Thymus (tissue), 11 donors: ENCODE results near the gene SORCS1. TPM values are rescaled to one million over a fixed set of nuclear protein-coding genes. Genes with fewer than 3 reads are reported as not detected.

ENCODE experiments used
- DNase-seq, 9 donors: peaks; one replicate each; pipeline ENCODE4 v3.0.0-alpha.2; 2013; ENCODE audit warnings: low spot score in 9 of 9, low read depth in 6 of 9, missing footprints in 1 of 9
- H3K27ac ChIP-seq, 2 donors: one replicate each; pipeline ENCODE4 v1.5.1; 2013; ENCODE audit warnings: control low read depth in 1 of 2, low read depth in 1 of 2, low read length in 1 of 2, mild to moderate bottlenecking in 1 of 2, moderate library complexity in 1 of 2
- H3K27me3 ChIP-seq, 2 donors: one replicate each; pipeline ENCODE4 v1.5.1; 2013; ENCODE audit warnings: low read length in 1 of 2; ENCODE audit not compliant: control insufficient read depth in 2 of 2, insufficient read depth in 1 of 2
- H3K36me3 ChIP-seq, 2 donors: one replicate each; pipeline ENCODE4 v1.5.1; 2013; ENCODE audit warnings: low read length in 1 of 2, mild to moderate bottlenecking in 1 of 2, moderate library complexity in 1 of 2; ENCODE audit not compliant: control insufficient read depth in 2 of 2, insufficient read depth in 2 of 2
- H3K4me1 ChIP-seq, 2 donors: one replicate each; pipeline ENCODE4 v1.5.1; 2013; ENCODE audit warnings: low read length in 2 of 2; ENCODE audit not compliant: control insufficient read depth in 2 of 2, insufficient read depth in 2 of 2
- H3K4me3 ChIP-seq, 2 donors: one replicate each; pipeline ENCODE4 v1.5.1; 2013; ENCODE audit warnings: low read length in 2 of 2, control low read depth in 1 of 2, mild to moderate bottlenecking in 1 of 2
- H3K9me3 ChIP-seq, 2 donors: one replicate each; pipeline ENCODE4 v1.5.1; 2013; ENCODE audit warnings: low read length in 1 of 2, mild to moderate bottlenecking in 1 of 2; ENCODE audit not compliant: control insufficient read depth in 2 of 2, insufficient read depth in 1 of 2
- WGBS: extraction: QIAGEN DNeasy Blood & Tissue Kit; methylation state at CpG from one replicate; pipeline ENCODE4 v1.1.7; 2013; 5-methylcytosine and 5-hydroxymethylcytosine counted together
- polyA plus RNA-seq: library from polyadenylated mRNA; stranded (reverse); fragments of 200-250 nt; gene quantifications from one replicate; pipeline ENCODE4 v1.2.3, GENCODE V29; 2013
- total RNA-seq: library from RNA; stranded (reverse); fragments of 120-200 nt; gene quantifications from one replicate; pipeline ENCODE4 v1.2.4, GENCODE V29; 2013
- donor health status: healthy.

SORCS1 gene
- total and polyA plus RNA-seq, 2 donors: 1.1 to 3.6 TPM

DNA sequence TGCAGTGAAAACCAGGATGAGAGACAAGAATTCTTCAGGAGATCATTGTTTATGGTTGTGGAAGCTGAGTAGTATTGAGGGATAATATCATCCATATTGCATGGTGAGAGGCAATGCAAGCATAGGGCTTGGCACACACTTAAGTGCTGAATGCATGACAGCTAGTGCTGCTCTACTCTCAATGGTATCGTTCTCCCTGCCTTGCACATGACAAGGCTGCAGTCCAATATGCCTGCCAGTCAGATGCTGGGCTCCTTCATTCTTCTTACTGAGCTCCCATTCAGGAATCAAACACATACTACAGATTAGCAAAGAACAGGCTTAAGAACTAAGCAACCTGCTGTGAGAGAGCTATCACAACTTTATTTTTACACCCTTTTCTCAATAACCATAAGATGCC is 72.2 kb downstream of the SORCS1 start:
- Histone ChIP-seq H3K27me3 (no peaks in the 10 kb centered on the region), H3K4me3 (no peak overlapping the region), H3K27ac (no peak overlapping the region), H3K9me3 (no peaks in the 10 kb centered on the region), H3K36me3 (no peaks in the 10 kb centered on the region), H3K4me1 (no peaks in the 10 kb centered on the region)
- DNase-seq: no peak
- WGBS: 78% methylated on average over 1 of the region's 1 CpG

DNA sequence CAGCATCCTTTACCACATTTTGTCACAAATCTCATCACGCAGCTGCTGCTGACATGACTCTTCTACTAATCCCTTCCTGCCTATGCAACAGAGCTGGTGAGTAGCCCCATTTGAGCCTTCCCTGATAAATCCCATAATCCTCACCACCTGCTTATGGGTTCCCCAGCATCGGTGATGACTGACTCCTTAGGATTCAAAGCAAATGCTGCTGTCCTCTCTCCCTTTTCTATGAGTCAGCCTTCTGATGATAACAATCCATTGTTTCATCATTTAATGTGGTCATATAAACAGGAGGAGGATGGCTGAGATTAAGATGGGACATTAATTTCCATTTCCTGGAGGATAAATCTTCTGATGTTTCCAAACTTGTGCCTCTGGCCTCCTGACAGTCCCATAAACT is 73.4 kb downstream of the SORCS1 start:
- Histone ChIP-seq H3K36me3 (no peaks in the 10 kb centered on the region), H3K27ac (no peak overlapping the region), H3K9me3 (no peaks in the 10 kb centered on the region), H3K27me3 (no peaks in the 10 kb centered on the region), H3K4me3 (no peak overlapping the region), H3K4me1 (no peaks in the 10 kb centered on the region)
- no peak for DNase-seq
- WGBS: 96% methylated on average over 2 of the region's 2 CpGs

DNA sequence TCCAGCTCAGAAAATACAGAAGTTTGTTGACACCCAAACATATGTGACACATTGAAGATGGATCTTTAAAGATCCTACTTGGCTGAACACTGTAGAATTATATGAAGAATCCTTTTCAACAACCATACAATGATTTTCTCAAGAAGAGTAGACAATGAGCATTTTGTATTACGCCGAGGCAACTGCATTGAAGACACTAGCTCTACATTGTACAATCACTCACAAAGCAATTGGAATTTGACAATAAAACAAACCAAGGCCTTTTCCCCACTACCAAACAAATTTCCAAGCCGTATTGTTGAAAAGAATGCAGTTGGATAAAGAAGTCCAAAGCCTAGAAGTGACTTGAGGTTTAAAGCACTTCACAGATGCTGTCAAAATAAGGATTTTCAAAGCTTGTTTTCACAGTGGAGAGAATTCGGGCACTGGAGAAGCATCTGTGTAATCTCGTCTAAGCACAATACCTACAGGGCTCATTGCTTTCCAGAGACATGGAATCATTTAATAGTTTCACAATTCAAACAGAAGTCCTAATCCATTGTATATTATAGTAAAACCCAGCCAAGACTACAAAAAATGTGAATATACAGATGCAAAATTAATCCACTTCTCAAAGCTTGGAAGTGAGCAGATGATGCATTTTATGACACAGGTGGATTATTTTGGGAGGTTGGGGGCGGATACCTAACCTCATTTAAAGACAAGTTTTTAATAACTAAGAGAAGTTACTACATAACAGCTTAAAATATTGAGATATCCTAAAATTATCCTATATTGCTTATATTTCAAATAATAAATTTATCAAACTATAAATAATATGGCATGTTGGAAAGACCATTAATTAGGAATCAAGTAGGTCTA is 78.6 kb downstream of the SORCS1 start:
- no peak overlapping the region for H3K4me3 ChIP-seq
- H3K4me1 ChIP-seq: no peaks in the 10 kb centered on the region
- no peaks in the 10 kb centered on the region for H3K27me3 ChIP-seq
- no peaks in the 10 kb centered on the region for H3K36me3 ChIP-seq
- no peak for DNase-seq
- WGBS: 91% methylated on average over 6 of the region's 6 CpGs
- H3K9me3 ChIP-seq: no peaks in the 10 kb centered on the region
- H3K27ac ChIP-seq: no peak overlapping the region

DNA sequence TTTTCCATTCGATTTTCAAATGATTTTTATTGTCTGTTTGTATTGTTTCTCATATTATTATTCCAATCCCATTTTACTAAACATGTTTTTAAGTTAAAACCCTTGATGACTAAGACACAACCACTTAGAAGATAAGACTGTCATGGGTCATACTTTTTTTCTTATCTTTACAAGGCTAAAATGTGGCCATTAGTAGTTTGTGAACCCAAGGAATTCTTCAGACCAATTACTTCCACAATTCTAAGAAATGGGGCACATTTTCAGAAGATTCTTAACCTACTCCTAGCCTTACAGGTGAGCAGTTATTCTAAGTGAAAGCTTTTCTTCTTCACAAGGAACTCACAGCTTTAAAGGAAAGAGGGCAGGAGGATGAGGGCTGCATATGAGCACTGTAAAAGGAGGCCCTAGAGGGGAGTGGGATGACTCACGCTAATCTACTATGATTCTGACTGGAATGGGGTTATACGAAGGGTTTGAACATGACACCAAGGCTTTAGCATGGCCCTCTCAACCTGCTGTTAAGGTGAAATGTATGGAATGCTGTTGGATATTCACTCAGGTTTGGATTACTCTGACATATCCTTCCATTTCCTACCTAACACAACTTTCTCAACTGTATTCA is 81.0 kb downstream of the SORCS1 start:
- Histone ChIP-seq H3K36me3 (no peaks in the 10 kb centered on the region), H3K4me1 (no peaks in the 10 kb centered on the region), H3K9me3 (no peaks in the 10 kb centered on the region), H3K27ac (no peak overlapping the region), H3K27me3 (no peaks in the 10 kb centered on the region), H3K4me3 (no peak overlapping the region)
- WGBS: 80% methylated on average over 3 of the region's 3 CpGs
- DNase-seq: no peak

DNA sequence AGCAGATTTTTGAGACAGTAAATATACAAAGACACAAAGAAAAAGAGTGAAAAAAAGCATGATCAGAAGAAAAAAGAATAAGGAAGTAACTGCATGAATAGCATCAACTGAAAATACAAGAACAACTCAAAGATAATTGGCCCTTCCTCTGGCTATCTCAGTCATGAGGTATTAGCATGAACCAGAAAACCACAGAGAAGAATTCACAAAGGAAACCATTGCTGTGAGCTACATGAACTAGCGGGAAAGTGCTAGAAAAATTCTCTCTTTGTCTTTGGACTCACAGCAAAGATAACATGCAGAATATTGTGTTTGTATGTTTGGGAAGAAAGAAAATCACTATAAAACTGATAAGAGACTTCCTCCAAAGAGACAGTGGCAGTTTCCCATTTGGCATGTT is 82.9 kb downstream of the SORCS1 start:
- no peak for DNase-seq
- no peaks in the 10 kb centered on the region for H3K9me3 ChIP-seq
- H3K27ac ChIP-seq: no peak overlapping the region
- WGBS: 65% methylated on average over 1 of the region's 1 CpG
- H3K4me3 ChIP-seq: no peak overlapping the region
- no peaks in the 10 kb centered on the region for H3K36me3 ChIP-seq
- no peaks in the 10 kb centered on the region for H3K4me1 ChIP-seq
- no peaks in the 10 kb centered on the region for H3K27me3 ChIP-seq

DNA sequence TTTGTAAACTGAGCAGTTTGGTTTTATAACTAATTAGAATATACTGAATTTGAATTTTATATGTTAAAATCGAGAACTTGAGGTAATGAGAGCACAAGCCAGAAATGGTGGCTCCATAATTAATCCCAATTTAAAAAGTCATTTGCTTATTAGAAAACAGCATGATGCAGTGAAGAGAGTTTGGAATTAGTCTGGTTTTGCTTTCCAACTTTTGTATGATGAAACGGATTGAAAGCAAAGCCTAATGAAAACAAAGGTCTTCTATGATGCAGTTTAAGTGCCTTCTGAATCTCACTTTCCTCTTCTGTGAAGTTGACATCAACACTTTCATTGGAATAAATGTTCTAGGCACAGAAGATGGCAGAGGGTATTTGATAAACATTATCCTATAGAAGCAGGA is 89.4 kb downstream of the SORCS1 start:
- Histone ChIP-seq H3K9me3 (no peaks in the 10 kb centered on the region), H3K27ac (no peak overlapping the region), H3K27me3 (no peaks in the 10 kb centered on the region), H3K36me3 (no peaks in the 10 kb centered on the region), H3K4me3 (no peak overlapping the region), H3K4me1 (no peaks in the 10 kb centered on the region)
- WGBS: 85% methylated on average over 2 of the region's 2 CpGs
- DNase-seq: no peak

DNA sequence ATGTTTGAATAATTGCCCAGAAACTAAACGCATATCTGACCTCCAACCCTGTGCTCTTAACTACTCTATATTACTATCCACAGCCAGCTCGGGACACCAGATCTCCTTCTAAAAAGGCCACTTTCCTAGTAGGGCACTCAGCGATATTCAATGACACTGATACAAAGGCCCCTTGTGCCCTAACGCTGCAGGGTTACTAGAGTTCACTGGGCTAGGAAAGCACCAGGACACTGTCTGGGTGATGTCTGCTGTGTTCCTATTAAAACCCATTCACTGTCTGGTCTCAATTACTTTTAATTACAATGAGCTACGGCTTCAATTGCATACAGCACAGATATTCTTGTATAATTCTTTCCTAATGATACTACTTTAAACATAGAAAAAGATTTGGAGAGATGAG is 91.7 kb downstream of the SORCS1 start:
- 92% methylated on average over 5 of the region's 5 CpGs for WGBS

DNA sequence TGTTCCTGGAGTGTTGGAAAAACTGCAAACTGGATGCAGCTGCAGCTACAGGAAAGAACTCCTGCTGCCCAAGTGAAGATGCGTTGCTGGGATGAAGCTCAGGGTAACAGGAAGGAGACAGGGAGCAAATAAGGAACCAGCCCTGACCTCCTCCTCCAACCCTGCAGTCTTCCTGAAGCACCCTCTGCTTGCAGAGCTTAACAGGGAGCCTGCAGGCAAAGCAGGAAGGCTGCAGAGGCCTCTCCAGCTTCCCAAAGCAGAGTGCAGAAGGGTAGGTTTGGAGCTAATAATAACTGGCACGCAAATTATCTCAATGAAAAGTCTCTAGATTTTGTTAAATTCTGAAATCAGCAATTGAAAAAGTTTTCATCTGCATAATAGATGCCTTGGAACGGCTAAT is 92.5 kb downstream of the SORCS1 start:
- 88% methylated on average over 3 of the region's 3 CpGs for whole genome bisulfite sequencing
- Histone ChIP-seq H3K36me3 (no peaks in the 10 kb centered on the region), H3K4me1 (no peaks in the 10 kb centered on the region), H3K4me3 (no peak overlapping the region), H3K27me3 (no peaks in the 10 kb centered on the region), H3K27ac (no peak overlapping the region), H3K9me3 (no peaks in the 10 kb centered on the region)
- DNase-seq: no peak

More for the DNA sequence above, 91.7 kb downstream of the SORCS1 start:
- no peak overlapping the region for H3K4me3 ChIP-seq
- no peak overlapping the region for H3K27ac ChIP-seq
- DNase-seq: no peak
- H3K9me3 ChIP-seq: no peaks in the 10 kb centered on the region
- no peaks in the 10 kb centered on the region for H3K27me3 ChIP-seq
- H3K36me3 ChIP-seq: no peaks in the 10 kb centered on the region
- H3K4me1 ChIP-seq: no peaks in the 10 kb centered on the region

DNA sequence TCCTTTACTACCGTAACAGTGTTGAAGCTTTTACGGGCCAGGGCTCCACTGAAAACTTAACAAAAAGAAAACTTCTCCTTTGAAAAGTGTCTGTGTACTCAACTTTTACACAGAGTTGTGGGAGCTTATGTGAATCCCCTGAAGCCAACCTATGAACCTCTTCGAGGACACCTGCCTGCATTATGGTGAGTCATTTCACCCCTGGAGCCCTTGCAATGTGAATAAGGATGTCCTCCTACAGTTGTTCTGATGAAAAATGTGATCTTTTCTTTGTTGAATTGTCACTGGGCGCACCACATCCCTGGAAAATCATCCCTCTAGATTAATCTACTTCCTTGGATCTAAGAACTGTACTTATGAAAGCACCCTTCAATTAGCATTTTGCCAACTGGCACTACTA is 93.2 kb downstream of the SORCS1 start:
- no peaks in the 10 kb centered on the region for H3K27me3 ChIP-seq
- WGBS: 86% methylated on average over 4 of the region's 4 CpGs
- H3K4me1 ChIP-seq: no peaks in the 10 kb centered on the region
- H3K36me3 ChIP-seq: no peaks in the 10 kb centered on the region
- H3K9me3 ChIP-seq: no peaks in the 10 kb centered on the region
- no peak overlapping the region for H3K27ac ChIP-seq
- no peak overlapping the region for H3K4me3 ChIP-seq
- DNase-seq: no peak
